ENCODE measurements around the gene BTNL2.
"Not testable (repeated sequence)": the region's sequence is repeated elsewhere in the genome, so short reads cannot be mapped to it uniquely, and the experiment has no call there.

Gene BTNL2

DNA sequence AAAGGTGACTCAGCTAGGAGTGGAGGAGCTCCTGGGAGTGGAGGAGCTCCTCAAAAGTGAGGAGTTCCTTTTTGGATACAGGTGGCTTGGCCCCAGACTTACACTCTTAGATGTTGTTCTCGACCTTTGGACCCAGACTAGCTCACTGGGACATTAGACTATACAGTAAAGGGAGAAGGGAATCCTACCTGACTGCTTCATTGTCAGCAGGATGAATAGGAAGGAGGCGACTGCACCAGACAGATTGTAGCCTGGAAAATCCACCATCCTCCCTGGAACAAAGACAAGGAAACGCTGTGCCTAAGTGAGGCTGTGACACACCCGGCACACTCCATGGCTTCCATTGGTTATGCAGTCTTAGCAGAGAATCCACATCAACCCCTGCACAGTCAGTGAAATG, at the start of gene BTNL2:
TSS of gene BTNL2 (minus strand) at position 325 of the 400 bp plus-strand sequence. CDS start at position 267, 58 bp downstream.
- no peak for DNase-seq

GRCh38 chr6:32449088-32449736, 42.2 kb upstream of the BTNL2 start:
- no peak for DNase-seq

DNA sequence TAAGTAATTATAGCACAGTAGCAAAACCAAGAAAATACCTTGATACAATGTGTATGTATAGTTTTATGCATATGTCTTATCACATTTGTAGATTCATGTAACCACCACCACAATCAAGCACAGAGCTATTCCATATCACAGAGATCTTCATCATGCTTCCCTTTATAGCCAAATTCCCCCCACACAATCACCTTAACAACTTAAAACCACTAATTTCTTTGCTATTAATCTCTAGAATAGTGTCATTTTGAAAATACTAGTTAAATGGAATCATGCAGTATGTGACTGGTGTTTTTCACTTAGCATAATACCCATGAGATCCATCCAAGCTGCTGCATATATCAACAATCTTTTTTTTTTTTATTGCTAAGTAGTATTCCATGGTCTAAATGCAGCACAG, 41.0 kb upstream of the BTNL2 start:
- DNase-seq: no peak

DNA sequence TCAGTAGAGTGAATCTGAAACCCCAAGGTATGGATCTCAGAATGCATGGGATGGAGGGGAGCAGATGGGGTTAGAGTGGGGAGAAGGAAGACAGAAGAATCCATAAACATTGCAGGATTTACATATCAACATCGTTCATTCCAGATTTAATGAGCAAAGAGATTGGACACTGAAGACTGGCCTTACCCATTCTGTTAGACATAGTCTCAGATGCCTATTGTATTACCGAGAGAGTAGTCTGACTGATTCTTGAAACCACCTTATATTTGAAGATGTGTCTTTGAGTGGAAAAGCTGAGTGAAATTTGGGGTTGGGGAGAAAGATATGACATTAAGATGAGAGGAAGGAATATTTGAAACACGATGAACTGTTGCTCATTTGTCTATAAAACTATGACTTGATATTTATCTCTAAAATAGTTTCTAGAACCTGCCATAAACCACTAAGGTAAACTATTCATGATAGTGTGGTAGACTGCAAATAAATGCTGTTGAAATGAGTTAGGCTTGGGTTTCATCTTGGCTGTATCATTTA, 38.4 kb upstream of the BTNL2 start:
- no peak for DNase-seq

GRCh38 chr6:32444433-32444832, 37.5 kb upstream of the BTNL2 start:
- DNase-seq: no peak

- no peak for DNase-seq
These were observed 36.1 kb upstream of the BTNL2 start for GRCh38 chr6:32442977-32443552.

DNA sequence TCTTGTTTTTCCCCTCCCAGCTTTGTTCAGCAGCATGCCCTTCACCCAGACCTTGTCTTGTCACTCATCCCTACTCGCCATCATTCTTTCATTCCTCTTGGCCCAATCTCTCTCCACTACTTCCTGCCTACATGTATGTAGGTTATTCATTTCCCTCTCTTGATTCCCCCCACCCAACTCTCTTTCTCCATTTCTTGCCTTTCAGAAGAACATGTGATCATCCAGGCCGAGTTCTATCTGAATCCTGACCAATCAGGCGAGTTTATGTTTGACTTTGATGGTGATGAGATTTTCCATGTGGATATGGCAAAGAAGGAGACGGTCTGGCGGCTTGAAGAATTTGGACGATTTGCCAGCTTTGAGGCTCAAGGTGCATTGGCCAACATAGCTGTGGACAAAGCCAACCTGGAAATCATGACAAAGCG, 35.3 kb upstream of the BTNL2 start:
- DNase-seq: no peak

DNA sequence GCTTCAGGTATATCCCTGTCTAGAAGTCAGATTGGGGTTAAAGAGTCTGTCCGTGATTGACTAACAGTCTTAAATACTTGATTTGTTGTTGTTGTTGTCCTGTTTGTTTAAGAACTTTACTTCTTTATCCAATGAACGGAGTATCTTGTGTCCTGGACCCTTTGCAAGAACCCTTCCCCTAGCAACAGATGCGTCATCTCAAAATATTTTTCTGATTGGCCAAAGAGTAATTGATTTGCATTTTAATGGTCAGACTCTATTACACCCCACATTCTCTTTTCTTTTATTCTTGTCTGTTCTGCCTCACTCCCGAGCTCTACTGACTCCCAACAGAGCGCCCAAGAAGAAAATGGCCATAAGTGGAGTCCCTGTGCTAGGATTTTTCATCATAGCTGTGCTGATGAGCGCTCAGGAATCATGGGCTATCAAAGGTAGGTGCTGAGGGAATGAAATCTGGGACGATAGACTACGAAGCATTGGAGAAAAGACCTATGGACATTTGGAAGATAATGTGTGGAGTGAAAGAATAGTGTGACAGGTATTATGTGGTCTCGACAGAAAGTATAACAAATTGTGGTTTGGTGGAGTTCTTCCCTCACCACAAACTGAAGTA, 32.7 kb upstream of the BTNL2 start, which contains the start of gene HLA-DRA:
TSS of gene HLA-DRA (plus strand) at position 286 of the 613 bp plus-strand sequence. CDS start at position 350, 64 bp downstream.
- no peak for DNase-seq

DNA sequence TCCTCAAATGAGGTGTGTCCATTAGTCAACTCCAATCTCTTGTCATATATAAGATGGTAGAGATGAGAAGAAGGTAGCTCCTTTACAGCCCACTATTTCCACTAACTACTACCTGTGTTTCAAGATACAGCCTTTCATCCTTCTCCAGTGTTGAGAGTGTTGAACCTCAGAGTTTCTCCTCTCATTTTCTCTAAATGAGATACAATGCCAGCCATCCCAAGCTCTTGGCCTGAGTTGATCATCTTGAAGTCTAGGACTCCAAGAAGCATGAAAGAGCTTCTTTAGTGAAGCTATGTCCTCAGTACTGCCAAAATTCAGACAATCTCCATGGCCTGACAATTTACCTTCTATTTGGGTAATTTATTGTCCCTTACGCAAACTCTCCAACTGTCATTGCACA, 32.2 kb upstream of the BTNL2 start:
- no peak for DNase-seq

- DNase-seq: peak; percentile 48
These were observed 30.2 kb upstream of the BTNL2 start for GRCh38 chr6:32436995-32437836.

DNA sequence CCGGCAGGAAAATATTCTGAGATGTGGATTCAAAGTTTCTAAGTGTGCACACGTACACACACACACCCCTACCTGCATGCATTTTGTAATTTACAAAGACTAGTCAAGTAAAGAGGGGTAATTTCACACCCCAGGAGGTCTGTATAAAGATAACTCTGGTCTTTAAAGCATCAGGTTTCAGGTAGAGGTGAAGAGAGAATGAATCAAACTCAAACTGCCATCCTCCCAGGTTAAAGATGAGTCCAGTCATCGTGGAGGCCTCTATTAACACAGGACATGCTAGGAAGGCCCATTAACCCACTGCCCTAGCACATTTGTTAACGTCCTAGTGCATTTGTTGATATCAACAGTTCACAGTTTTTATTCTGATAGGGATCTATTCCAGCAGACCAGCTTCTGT, 29.2 kb upstream of the BTNL2 start:
- no peak for DNase-seq

GRCh38 chr6:32433950-32434349, 27.0 kb upstream of the BTNL2 start:
- DNase-seq: not testable (repeated sequence)

- no peak for DNase-seq
These were observed 25.1 kb upstream of the BTNL2 start for GRCh38 chr6:32432050-32432450.

- DNase-seq: no peak
These were observed 24.2 kb upstream of the BTNL2 start for GRCh38 chr6:32431142-32431541.

DNA sequence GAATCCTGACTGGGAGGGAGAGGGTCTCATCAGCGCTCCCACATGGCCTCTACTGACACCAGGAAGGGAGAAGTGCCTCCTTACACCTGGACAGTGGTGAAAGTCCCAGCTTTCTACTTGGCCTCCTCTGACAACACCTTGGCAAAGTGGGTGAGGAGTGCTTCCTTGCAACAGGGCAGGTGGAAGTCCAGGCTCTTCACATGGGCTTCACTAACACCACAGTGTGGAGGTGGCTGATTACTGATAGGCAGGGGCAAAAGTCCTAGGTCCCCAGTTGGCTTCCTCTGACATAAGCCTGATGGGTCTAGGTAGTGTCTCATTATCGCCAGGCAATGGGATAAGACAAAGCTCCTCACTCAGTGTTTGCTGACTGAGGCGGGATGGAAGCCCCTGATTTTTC, 23.2 kb upstream of the BTNL2 start:
- no peak for DNase-seq

DNA sequence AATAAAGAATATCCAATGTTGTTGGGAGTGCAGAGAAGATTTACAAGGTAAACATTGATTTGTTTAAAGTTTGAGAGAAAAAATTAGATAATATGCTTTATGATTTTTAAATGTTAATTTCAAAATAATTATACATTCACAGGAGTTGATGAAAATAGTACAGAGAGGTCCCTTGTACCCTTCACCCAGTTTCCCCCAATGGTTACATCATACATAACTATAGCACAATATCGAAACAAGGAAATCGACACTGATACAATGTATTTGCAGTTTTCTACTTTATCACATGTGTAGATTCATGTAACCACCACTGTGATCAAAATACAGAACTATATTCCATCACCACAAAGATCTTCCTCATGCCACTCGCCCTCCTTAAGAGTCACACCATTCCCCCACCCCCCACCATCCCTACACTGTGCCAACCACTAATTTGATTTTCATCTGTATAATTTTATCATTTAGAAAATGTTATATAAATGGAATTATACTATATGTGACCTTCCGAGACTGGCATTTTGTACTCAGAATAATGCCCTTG, 21.0 kb upstream of the BTNL2 start:
- no peak for DNase-seq

- no peak for DNase-seq
These were observed 20.2 kb upstream of the BTNL2 start for GRCh38 chr6:32427218-32427617.

GRCh38 chr6:32426338-32426737, 19.4 kb upstream of the BTNL2 start:
- no peak for DNase-seq

GRCh38 chr6:32424589-32425300, 17.8 kb upstream of the BTNL2 start:
- no peak for DNase-seq

DNA sequence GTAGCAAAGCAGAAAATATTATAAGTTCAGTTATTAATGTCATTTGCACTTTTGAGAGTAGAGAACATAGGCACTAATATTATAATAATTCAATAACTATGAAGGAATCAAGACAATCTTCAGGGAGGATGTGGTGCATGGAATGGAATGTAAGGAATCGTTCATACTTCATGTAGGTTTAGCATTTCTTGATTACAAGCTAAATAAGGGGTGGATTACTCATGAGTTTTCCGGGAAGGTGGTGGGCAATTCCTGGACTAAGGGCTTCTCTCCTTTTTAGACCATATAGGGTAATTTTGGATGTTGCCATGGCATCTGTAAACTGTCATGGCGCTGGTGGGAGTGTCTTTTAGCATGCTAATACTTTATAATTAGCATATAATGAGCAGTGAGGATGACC, 9.1 kb upstream of the BTNL2 start:
- no peak for DNase-seq

GRCh38 chr6:32415521-32416019, 8.6 kb upstream of the BTNL2 start:
- no peak for DNase-seq

Measured in SIG-M5 (cell line).